Activated CD8-positive, alpha-beta T cell treated with anti-CD3 and anti-CD28 coated beads for 36 hours (primary cell): Measurements from ENCODE around the gene MRPS6. TPM values are rescaled to one million over a fixed set of nuclear protein-coding genes. Genes with fewer than 3 reads are reported as not detected.
A peak's percentile ranks its signal among the peaks of the same experiment; 100 is the strongest.

Experiments
- ATAC-seq: fragments of 200-7000 bp; cut with Tn5 transposase; one replicate; pipeline ENCODE4 v1.10.0; 2021; ENCODE audit warnings: mild to moderate bottlenecking, moderate library complexity
- CTCF ChIA-PET: fragments of 350-600 bp; sonication (Branson Sonifier 250); formaldehyde crosslinking; loops from one replicate; lab custom pipeline; 2021; ENCODE audit warnings: antibody characterized with exemption; lab: Charles Lee
- POLR2A ChIA-PET: fragments of 350-600 bp; sonication (Branson Sonifier 250); formaldehyde crosslinking; loops from one replicate; lab custom pipeline; 2021; ENCODE audit warnings: antibody characterized with exemption; lab: Charles Lee
- DNase-seq: peaks from one replicate; pipeline ENCODE4 v3.0.0-alpha.2; 2020
- H3K27ac Mint-ChIP-seq: one replicate; pipeline ENCODE4 v1.8.0; 2021; ENCODE audit warnings: mild to moderate bottlenecking, mixed read lengths
- H3K27me3 Mint-ChIP-seq: one replicate; pipeline ENCODE4 v1.8.0; 2021; ENCODE audit warnings: mixed read lengths
- H3K36me3 Mint-ChIP-seq: one replicate; pipeline ENCODE4 v1.8.0; 2021; ENCODE audit warnings: low read depth, mixed read lengths
- H3K4me1 Mint-ChIP-seq: one replicate; pipeline ENCODE4 v1.8.0; 2021; ENCODE audit warnings: low read depth, mixed read lengths
- H3K4me3 Mint-ChIP-seq: one replicate; pipeline ENCODE4 v1.8.0; 2021; ENCODE audit warnings: mild to moderate bottlenecking, moderate library complexity, mixed read lengths
- H3K9me3 Mint-ChIP-seq: one replicate; pipeline ENCODE4 v1.8.0; 2021; ENCODE audit warnings: mixed read lengths
- CTCF ChIP-seq: fragments of 200-600 bp; IDR thresholded peaks from one replicate; pipeline ENCODE4 v1.8.0; 2022; ENCODE audit warnings: antibody characterized with exemption, mild to moderate bottlenecking
- intact Hi-C: fragments of 100-400 bp; cut with micrococcal nuclease; formaldehyde crosslinking; loops from one replicate; pipeline ENCODE4 v1.10.0; 2022
- total RNA-seq, 2 experiments: library from RNA; stranded (reverse); gene quantifications; one replicate each; pipeline ENCODE4 v1.2.3, GENCODE V29; 2021

The MRPS6 gene
- total RNA-seq, 2 experiments from 2014 or later = 93.9 to 95.2 TPM

DNA sequence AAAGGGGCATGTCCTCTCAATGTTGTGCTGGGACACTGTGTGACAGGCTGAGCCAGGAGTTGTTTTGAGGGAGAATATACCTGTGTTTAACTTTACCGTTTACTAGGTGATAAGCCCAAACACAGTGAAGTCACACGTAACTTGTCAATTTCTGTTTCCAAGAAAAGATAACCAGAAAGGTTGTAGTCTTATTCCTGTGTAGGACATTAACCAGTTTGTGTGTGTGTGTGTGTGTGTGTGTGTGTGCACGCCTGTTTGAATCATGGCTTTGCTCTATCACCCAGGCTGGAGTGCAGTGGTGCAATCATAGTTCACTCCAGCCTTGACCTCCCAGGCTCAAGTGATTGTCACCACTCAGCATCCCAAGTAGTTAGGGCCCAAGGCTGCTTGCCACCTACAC lies 83.6 kb downstream of the MRPS6 start:
- peak overlapping the region; percentile 64 for H3K27ac Mint-ChIP-seq
- peaks cover 28% of the 10 kb centered on the region for H3K4me1 Mint-ChIP-seq
- peaks cover 24% of the 10 kb centered on the region for H3K36me3 Mint-ChIP-seq
- DNase-seq (no peak), ATAC-seq (no peak)
- TF ChIP-seq CTCF = no peak
- no peak overlapping the region for H3K4me3 Mint-ChIP-seq
- CTCF ChIA-PET = no interaction called here
- H3K27me3 Mint-ChIP-seq = no peaks in the 10 kb centered on the region
- peaks cover 8% of the 10 kb centered on the region for H3K9me3 Mint-ChIP-seq
- POLR2A ChIA-PET = no interaction called here
- intact Hi-C loops = no loop called here

DNA sequence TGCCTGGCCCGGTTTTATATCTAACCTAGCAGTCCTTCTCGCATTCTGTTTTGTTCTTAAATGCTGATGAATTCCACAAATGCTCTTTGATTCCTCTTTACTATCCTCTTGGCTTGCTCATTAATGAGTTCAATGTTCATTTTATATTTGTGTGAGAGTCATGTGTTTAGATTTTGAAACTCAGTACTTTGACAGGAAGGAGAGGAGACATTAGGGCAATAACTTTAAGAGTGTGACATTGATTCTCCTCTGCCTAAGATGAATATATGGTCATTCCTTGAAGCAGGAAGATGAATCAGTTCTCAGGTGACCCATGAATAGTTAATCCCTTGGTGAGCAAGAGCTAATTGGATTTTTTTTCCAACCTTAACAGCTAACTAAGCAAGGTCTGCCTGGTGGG lies 84.1 kb downstream of the MRPS6 start:
- POLR2A ChIA-PET = no interaction called here
- Mint-ChIP-seq H3K4me1 (peaks cover 25% of the 10 kb centered on the region), H3K4me3 (no peak overlapping the region), H3K27ac (peak overlapping the region; percentile 37), H3K9me3 (peaks cover 14% of the 10 kb centered on the region), H3K27me3 (no peaks in the 10 kb centered on the region), H3K36me3 (peaks cover 25% of the 10 kb centered on the region)
- TF ChIP-seq CTCF = no peak
- no peak for DNase-seq
- intact Hi-C loops = no loop called here
- ATAC-seq = no peak
- CTCF ChIA-PET = no interaction called here

DNA sequence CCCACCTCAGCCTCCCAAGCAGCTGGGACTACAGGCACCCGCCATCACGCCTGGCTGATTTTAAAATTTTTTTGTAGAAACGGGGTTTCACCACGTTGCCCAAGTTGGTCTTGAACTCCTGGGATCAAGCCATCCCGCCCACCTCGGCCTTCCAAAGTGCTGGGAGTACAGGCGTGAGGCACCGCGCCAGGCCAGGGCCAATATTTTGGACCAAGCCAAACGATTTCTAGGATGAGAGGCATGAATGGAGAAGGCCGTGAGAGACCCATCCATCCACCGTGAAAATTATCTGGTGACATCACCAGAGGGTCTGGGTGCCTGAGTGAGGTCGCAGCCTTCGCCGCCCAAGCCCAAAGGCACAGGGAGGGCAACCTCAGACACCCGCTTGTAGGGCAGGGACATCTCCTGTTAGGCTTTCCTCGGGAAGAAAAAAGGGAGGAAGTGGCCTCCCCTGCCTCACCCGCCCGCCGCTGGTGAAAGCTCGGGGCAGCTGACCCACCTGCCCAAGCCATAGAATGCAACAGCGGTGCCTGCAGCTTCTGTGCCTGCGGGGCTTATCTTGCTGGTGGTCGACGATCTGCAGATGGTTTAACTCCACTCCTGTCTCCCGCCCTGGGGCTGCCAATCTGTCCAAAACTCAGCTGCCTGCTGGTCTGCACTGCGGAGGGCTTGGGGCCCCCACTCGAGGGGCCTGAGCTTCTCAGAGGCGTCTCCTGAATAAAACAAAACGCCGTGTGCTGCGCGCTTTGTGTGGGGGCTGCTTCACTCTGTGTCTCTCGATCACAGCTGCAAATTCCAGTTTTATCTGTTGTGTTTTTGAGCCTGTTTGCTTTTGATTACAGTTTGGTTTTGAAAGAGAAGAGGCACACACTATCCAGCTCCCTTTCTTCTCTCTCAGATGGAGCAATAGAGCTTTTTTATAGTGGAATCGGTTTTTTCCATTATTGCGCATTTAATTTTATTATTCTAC lies 85.8 kb downstream of the MRPS6 start:
- Mint-ChIP-seq H3K9me3 (peaks cover 18% of the 10 kb centered on the region), H3K27me3 (no peaks in the 10 kb centered on the region), H3K36me3 (peaks cover 26% of the 10 kb centered on the region), H3K4me3 (no peak overlapping the region), H3K27ac (no peak overlapping the region), H3K4me1 (peaks cover 12% of the 10 kb centered on the region)
- ChIA-PET POLR2A (interaction anchor here (1.1 kb wide), 1 partner anchor 18 kb away, joined by 3 read pairs; no protein-coding TSS in a partner anchor), CTCF (no interaction called here)
- TF ChIP-seq CTCF = no peak
- ATAC-seq (no peak), DNase-seq (no peak)
- intact Hi-C loops = no loop called here

- ChIA-PET CTCF (interaction anchor here (0.9 to 1.6 kb wide), 2 partner anchors 9 to 75 kb away, joined by 4 read pairs; no protein-coding TSS in a partner anchor), POLR2A (interaction anchor here (0.6 kb wide), 1 partner anchor 191 kb away, joined by 3 read pairs; no protein-coding TSS in a partner anchor)
- H3K27me3 Mint-ChIP-seq = no peaks in the 10 kb centered on the region
- no peaks in the 10 kb centered on the region for H3K4me1 Mint-ChIP-seq
- no peak overlapping the region for H3K27ac Mint-ChIP-seq
- no peak for TF ChIP-seq CTCF
- peaks cover 58% of the 10 kb centered on the region for H3K36me3 Mint-ChIP-seq
- ATAC-seq (no peak), DNase-seq (peak; percentile 18)
- H3K4me3 Mint-ChIP-seq = no peak overlapping the region
- intact Hi-C loops = no loop called here
- peaks cover 57% of the 10 kb centered on the region for H3K9me3 Mint-ChIP-seq
Measured at GRCh38 chr21:34166468-34166867, 93.1 kb downstream of the MRPS6 start.

GRCh38 chr21:34170886-34171285 lies 97.5 kb downstream of the MRPS6 start:
- POLR2A ChIA-PET = no interaction called here
- DNase-seq = no peak
- H3K9me3 Mint-ChIP-seq = peaks cover 56% of the 10 kb centered on the region
- ATAC-seq = no peak
- H3K27ac Mint-ChIP-seq = no peak overlapping the region
- H3K36me3 Mint-ChIP-seq = peaks cover 51% of the 10 kb centered on the region
- CTCF ChIA-PET = interaction anchor here (1.0 kb wide), 1 partner anchor 26 kb away, joined by 3 read pairs; no protein-coding TSS in a partner anchor
- no peak for TF ChIP-seq CTCF
- intact Hi-C loops = no loop called here
- peaks cover 1% of the 10 kb centered on the region for H3K27me3 Mint-ChIP-seq
- no peaks in the 10 kb centered on the region for H3K4me1 Mint-ChIP-seq
- H3K4me3 Mint-ChIP-seq = no peak overlapping the region
